ENCODE results near the gene DPH5.

Gene DPH5

GRCh38 chr1:100982793-100983192 lies 42.8 kb downstream of the DPH5 start:
- DNase-seq (ENCODE audit: extremely low spot score) = no peak
- ChIA-PET POLR2A (no interaction called here), CTCF (no interaction called here)
- TF ChIP-seq ZNF384 (IDR thresholded peaks at IDR 0.05) (no peak), SUZ12 (IDR thresholded peaks at IDR 0.05) (no peak), ARNT (IDR thresholded peaks at IDR 0.05) (no peak), FOXA1 (IDR thresholded peaks at IDR 0.05) (no peak), HDGF (IDR thresholded peaks at IDR 0.05; ENCODE audit: borderline replicate concordance) (no peak), BHLHE40 (IDR thresholded peaks at IDR 0.05; ENCODE audit: borderline replicate concordance) (no peak), ELF4 (IDR thresholded peaks at IDR 0.05) (no peak), LEF1 (IDR thresholded peaks at IDR 0.05; ENCODE audit: borderline replicate concordance) (no peak), CTBP1 (IDR thresholded peaks at IDR 0.05; ENCODE audit: borderline replicate concordance) (no peak)

DNA sequence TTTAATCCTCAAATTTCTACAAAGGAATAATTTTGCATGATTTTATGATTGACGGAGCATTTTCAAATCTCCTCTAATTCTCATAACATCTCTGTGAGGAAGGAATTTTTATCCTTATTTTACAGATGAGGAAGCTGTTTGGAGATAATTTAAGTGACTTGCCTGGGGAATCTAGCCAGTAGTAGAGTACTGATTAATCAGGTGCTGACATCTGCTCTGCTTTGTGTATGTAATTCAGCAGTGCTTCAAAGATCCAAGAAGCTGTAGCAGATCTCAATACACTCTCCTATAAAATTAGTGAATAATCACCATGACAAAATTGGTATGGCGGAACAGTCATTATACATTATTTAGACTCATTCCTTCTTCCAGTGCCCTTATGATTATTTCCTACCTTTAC lies 46.0 kb downstream of the DPH5 start:
- CTCF ChIA-PET = no interaction called here
- POLR2A ChIA-PET = no interaction called here
- DNase-seq (ENCODE audit: extremely low spot score) = no peak
- no peak for TF ChIP-seq TARDBP (IDR thresholded peaks at IDR 0.05)
- no peak for TF ChIP-seq ZNF384 (IDR thresholded peaks at IDR 0.05)
- TF ChIP-seq FOXA1 (IDR thresholded peaks at IDR 0.05) = no peak
- no peak for TF ChIP-seq FOXM1 (IDR thresholded peaks at IDR 0.05; ENCODE audit: borderline replicate concordance)
- TF ChIP-seq, protein P1, sequence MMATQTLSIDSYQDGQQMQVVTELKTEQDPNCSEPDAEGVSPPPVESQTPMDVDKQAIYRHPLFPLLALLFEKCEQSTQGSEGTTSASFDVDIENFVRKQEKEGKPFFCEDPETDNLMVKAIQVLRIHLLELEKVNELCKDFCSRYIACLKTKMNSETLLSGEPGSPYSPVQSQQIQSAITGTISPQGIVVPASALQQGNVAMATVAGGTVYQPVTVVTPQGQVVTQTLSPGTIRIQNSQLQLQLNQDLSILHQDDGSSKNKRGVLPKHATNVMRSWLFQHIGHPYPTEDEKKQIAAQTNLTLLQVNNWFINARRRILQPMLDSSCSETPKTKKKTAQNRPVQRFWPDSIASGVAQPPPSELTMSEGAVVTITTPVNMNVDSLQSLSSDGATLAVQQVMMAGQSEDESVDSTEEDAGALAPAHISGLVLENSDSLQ (IDR thresholded peaks at IDR 0.05) = no peak
- TF ChIP-seq ARNT (IDR thresholded peaks at IDR 0.05) = no peak
- TF ChIP-seq CTBP1 (IDR thresholded peaks at IDR 0.05; ENCODE audit: borderline replicate concordance) = no peak
- TF ChIP-seq ELF4 (IDR thresholded peaks at IDR 0.05) = no peak
- no peak for TF ChIP-seq FOXK2 (IDR thresholded peaks at IDR 0.05)
- no peak for TF ChIP-seq LEF1 (IDR thresholded peaks at IDR 0.05; ENCODE audit: borderline replicate concordance)
- no peak for TF ChIP-seq SP1 (IDR thresholded peaks at IDR 0.05)
- TF ChIP-seq HDGF (IDR thresholded peaks at IDR 0.05; ENCODE audit: borderline replicate concordance) = no peak

- DNase-seq (ENCODE audit: extremely low spot score) = no peak
- ChIA-PET CTCF (no interaction called here), POLR2A (no interaction called here)
- TF ChIP-seq FOXK2 (IDR thresholded peaks at IDR 0.05) (no peak), TARDBP (IDR thresholded peaks at IDR 0.05) (no peak), SP1 (IDR thresholded peaks at IDR 0.05) (no peak), HDGF (IDR thresholded peaks at IDR 0.05; ENCODE audit: borderline replicate concordance) (no peak), ELF4 (IDR thresholded peaks at IDR 0.05) (no peak), BHLHE40 (IDR thresholded peaks at IDR 0.05; ENCODE audit: borderline replicate concordance) (no peak), FOXA1 (IDR thresholded peaks at IDR 0.05) (no peak), L3MBTL2 (conservative IDR thresholded peaks at IDR 0.05) (no peak)
These were observed 48.6 kb downstream of the DPH5 start for GRCh38 chr1:100976936-100977335.

- CTCF ChIA-PET = no interaction called here
- TF ChIP-seq NFRKB (IDR thresholded peaks at IDR 0.05) (no peak), ZNF384 (IDR thresholded peaks at IDR 0.05) (no peak), ELF4 (IDR thresholded peaks at IDR 0.05) (no peak), SP1 (IDR thresholded peaks at IDR 0.05) (no peak), FOXM1 (IDR thresholded peaks at IDR 0.05; ENCODE audit: borderline replicate concordance) (no peak), HDGF (IDR thresholded peaks at IDR 0.05; ENCODE audit: borderline replicate concordance) (no peak), FOXK2 (IDR thresholded peaks at IDR 0.05) (no peak), LEF1 (IDR thresholded peaks at IDR 0.05; ENCODE audit: borderline replicate concordance) (no peak), ARNT (IDR thresholded peaks at IDR 0.05) (no peak)
- POLR2A ChIA-PET = no interaction called here
- no peak for DNase-seq (ENCODE audit: extremely low spot score)
These were observed 53.4 kb downstream of the DPH5 start for GRCh38 chr1:100972185-100972584.

DNA sequence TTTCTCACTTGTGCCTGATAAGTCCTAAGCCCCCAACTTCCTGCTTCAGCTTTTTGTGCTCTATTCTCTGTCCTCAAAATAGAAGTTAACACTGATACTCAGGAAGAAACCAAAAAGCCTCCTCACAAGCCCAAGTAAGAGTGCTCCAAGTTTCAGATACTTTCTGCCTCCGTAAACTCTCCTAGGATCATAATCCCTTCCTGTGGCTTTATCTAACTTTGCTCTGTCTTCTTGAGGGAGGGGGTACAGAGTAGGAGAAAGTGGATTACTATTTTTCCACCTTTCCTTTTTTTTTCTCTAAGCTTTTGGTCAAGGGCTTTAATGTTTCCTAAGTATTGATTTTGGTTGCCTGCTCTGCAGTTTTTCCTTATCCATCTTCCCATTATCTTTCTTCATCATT lies 54.6 kb downstream of the DPH5 start:
- TF ChIP-seq BHLHE40 (IDR thresholded peaks at IDR 0.05; ENCODE audit: borderline replicate concordance) (no peak), FOXM1 (IDR thresholded peaks at IDR 0.05; ENCODE audit: borderline replicate concordance) (no peak), ZNF384 (IDR thresholded peaks at IDR 0.05) (no peak), ARNT (IDR thresholded peaks at IDR 0.05) (no peak), HDGF (IDR thresholded peaks at IDR 0.05; ENCODE audit: borderline replicate concordance) (no peak), SP1 (IDR thresholded peaks at IDR 0.05) (no peak), FOXA1 (IDR thresholded peaks at IDR 0.05) (no peak), SUZ12 (IDR thresholded peaks at IDR 0.05) (no peak), L3MBTL2 (conservative IDR thresholded peaks at IDR 0.05) (no peak), NFRKB (IDR thresholded peaks at IDR 0.05) (no peak)
- TF ChIP-seq, protein P1 (IDR thresholded peaks at IDR 0.05) = no peak
- ChIA-PET CTCF (no interaction called here), POLR2A (no interaction called here)
- DNase-seq (ENCODE audit: extremely low spot score) = no peak

DNA sequence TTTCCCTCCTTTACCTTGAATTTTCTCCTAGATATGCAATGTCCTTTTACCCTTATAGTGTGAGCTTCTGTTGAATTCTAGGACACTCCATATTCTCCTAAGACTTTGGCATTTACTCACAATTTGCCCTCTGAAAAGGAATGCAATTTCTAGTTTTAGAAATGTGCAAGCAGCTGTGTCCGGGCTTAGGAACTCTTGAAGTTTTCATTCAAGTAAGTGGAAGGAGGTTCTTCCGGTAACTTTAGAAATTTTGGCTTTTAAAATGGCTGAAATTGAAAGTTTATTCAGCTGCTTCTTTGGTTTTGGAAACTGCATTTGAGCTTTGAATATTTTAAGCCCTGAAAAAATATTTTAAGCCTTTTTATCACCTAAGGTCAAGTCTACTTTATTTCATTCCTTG lies 56.3 kb downstream of the DPH5 start:
- ChIA-PET POLR2A (no interaction called here), CTCF (interaction anchor here (0.5 kb wide), 1 partner anchor 259 kb away, joined by 3 read pairs; no protein-coding TSS in a partner anchor)
- TF ChIP-seq LEF1 (IDR thresholded peaks at IDR 0.05; ENCODE audit: borderline replicate concordance) = no peak
- TF ChIP-seq FOXA1 (IDR thresholded peaks at IDR 0.05) = no peak
- TF ChIP-seq FOXM1 (IDR thresholded peaks at IDR 0.05; ENCODE audit: borderline replicate concordance) = no peak
- TF ChIP-seq L3MBTL2 (conservative IDR thresholded peaks at IDR 0.05) = no peak
- TF ChIP-seq ARNT (IDR thresholded peaks at IDR 0.05) = no peak
- TF ChIP-seq FOXK2 (IDR thresholded peaks at IDR 0.05) = no peak
- TF ChIP-seq, protein P1 (IDR thresholded peaks at IDR 0.05) = no peak
- TF ChIP-seq ZNF384 (IDR thresholded peaks at IDR 0.05) = no peak
- no peak for TF ChIP-seq HDGF (IDR thresholded peaks at IDR 0.05; ENCODE audit: borderline replicate concordance)
- DNase-seq (ENCODE audit: extremely low spot score) = no peak

DNA sequence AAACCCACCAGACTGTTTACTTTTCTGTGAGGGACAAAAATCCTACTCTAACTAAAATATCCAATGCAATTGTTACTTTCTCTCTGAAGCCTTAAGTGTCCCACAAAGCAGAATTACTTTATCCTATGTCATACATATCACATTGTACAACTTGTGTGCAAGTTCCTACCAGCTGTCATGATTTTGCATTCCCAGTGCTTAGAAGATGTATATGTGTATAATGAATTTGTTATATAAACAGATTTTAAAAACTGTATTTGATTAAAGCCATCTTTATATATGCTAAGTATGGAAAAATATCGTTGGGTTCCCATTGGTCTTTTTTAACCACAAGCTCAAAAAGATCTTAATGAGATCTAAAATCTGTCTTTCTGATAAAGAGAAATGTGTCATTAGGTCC lies 57.0 kb downstream of the DPH5 start:
- DNase-seq (ENCODE audit: extremely low spot score) = no peak
- CTCF ChIA-PET = interaction anchor here (0.5 kb wide), 1 partner anchor 259 kb away, joined by 3 read pairs; no protein-coding TSS in a partner anchor
- POLR2A ChIA-PET = no interaction called here
- no peak for TF ChIP-seq L3MBTL2 (conservative IDR thresholded peaks at IDR 0.05)
- TF ChIP-seq HDGF (IDR thresholded peaks at IDR 0.05; ENCODE audit: borderline replicate concordance) = no peak
- no peak for TF ChIP-seq SUZ12 (IDR thresholded peaks at IDR 0.05)
- TF ChIP-seq ELF4 (IDR thresholded peaks at IDR 0.05) = no peak
- no peak for TF ChIP-seq BHLHE40 (IDR thresholded peaks at IDR 0.05; ENCODE audit: borderline replicate concordance)
